Coronary artery (tissue), 2 donors: ENCODE data around the gene TMEM256.

Source experiments
- DNase-seq: peaks from one replicate; pipeline ENCODE4 v3.0.0-alpha.2; 2017; ENCODE audit warnings: low spot score
- H3K27ac ChIP-seq, 2 donors: fragments of 200-600 bp; sonication (generic); one replicate each; pipeline ENCODE4 v1.5.1; 2016 to 2019
- H3K4me3 ChIP-seq: fragments of 200-600 bp; sonication (generic); 2 replicates; pipeline ENCODE4 v1.5.1; 2016; ENCODE audit warnings: mild to moderate bottlenecking, moderate library complexity
- TF ChIP-seq, protein P1 (sequence below): fragments of 200-600 bp; sonication (generic); IDR thresholded peaks from one replicate; pipeline ENCODE4 v1.5.1; 2019; ENCODE audit warnings: antibody characterized with exemption

TMEM256 gene

DNA sequence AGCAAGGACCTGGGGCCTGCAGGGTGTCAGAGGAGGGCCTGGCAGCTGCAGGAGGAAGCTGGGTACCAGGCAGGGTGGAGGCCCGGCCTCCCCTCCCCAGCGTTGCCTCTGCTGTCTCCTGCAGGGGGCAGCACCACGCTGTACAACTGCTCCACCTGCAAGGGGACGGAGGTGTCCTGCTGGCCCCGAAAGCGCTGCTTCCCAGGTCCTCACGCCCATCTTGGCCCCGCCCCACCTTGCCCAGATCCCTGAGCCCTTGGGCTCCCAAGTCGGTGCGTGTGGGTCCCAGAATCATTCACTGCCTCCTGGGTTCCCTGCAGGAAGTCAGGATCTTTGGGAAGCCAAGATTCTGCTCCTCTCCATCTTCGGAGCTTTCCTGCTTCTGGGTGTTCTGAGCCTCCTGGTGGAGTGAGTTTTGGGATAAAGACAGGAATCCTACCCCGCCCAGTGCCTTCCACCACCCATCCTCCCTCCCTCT is 47.8 kb downstream of the TMEM256 start:
- peak overlapping the region in 1 of 2 donors; percentile 39 for H3K27ac ChIP-seq
- TF ChIP-seq, protein P1, sequence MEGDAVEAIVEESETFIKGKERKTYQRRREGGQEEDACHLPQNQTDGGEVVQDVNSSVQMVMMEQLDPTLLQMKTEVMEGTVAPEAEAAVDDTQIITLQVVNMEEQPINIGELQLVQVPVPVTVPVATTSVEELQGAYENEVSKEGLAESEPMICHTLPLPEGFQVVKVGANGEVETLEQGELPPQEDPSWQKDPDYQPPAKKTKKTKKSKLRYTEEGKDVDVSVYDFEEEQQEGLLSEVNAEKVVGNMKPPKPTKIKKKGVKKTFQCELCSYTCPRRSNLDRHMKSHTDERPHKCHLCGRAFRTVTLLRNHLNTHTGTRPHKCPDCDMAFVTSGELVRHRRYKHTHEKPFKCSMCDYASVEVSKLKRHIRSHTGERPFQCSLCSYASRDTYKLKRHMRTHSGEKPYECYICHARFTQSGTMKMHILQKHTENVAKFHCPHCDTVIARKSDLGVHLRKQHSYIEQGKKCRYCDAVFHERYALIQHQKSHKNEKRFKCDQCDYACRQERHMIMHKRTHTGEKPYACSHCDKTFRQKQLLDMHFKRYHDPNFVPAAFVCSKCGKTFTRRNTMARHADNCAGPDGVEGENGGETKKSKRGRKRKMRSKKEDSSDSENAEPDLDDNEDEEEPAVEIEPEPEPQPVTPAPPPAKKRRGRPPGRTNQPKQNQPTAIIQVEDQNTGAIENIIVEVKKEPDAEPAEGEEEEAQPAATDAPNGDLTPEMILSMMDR = peak; percentile 54
- no peak for DNase-seq
- H3K4me3 ChIP-seq = no peak overlapping the region

DNA sequence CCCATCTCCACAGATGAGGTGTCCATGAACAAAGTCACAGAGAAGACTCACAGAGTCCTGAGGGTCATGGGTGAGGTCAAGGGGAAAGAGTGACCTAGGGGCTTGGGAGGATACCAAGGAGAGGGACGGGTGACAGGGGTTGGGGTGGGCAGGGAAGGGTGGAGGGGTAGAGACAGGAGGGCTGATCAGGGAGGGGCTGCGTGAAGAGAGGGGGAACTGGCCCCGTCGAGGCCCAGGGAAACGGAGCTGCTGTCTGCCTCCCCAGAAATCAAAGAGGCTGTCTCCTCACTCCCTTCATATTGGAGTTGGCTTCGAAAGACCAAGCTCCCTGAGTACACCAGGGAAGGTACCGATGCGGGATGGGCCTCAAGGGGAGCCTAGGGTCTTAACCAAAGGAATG is 48.3 kb downstream of the TMEM256 start:
- Histone ChIP-seq H3K4me3 (no peak overlapping the region), H3K27ac (peak overlapping the region in 1 of 2 donors; percentile 42)
- DNase-seq = no peak
- TF ChIP-seq, protein P1 = no peak

DNA sequence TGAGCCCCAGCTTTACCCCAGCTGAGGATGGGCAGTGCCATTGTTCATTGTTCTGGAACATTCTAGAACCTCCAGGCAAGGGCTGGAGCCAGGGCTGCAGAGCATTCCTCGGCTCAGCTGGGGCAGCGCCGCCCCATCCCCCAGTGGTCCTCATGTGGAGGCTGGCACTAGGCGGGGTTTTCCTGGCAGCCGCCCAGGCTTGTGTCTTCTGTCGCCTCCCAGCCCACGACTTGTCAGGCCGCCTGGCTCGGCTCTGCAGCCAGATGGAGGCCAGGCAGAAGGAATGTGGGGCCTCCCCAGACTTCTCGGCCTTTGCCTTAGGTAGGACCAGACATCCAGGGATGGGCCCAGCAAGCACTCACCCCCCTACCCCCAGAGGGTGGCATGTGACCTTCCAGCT is 48.8 kb downstream of the TMEM256 start, which contains the start of gene TMEM95:
Gene TMEM95, plus strand, starts transcription at position 104 of the 400 bp plus-strand sequence. Its CDS starts 49 bp downstream, at position 153.
- Histone ChIP-seq H3K4me3 (peak within 1 kb of the TSS; percentile 19), H3K27ac (peak within 1 kb of the TSS in 1 of 2 donors; percentile 42)
- no peak for DNase-seq
- TF ChIP-seq, protein P1 = no peak

DNA sequence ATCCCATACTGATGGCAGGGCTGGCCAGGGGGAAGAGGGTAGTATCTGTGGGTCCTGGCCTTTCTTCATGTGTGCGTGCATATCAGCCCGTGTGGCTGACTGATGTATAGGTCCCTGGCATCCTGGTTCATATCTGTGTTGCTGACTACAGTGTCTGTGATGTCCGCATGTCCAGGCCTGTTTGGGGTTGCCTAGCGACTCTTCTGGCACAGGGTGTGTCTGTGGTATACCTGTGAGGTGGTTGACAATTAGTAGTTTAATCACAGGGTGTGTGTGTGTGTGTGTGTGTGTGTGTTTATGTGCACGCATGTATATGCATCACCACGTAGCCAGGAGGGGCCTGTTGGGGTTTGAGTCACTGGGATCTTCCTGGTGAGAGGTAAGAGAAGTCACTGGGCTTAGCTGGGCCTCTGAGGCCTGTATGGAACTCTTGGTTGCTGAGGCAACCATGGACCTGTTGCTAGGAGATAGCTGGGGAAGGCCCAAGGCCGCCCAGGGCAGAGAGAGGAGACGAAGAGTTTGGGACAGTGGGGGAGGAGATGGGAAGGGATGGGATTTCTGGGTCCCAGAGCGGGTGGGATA is 49.5 kb downstream of the TMEM256 start:
- TF ChIP-seq, protein P1 = no peak
- Histone ChIP-seq H3K27ac (peak overlapping the region in 1 of 2 donors; percentile 42), H3K4me3 (peak overlapping the region; percentile 19)
- no peak for DNase-seq
